Endometrial microvascular endothelial cells (primary cell): Measurements from ENCODE around the gene IGFN1. TPM values are rescaled to one million over a fixed set of nuclear protein-coding genes. Genes with fewer than 3 reads are reported as not detected.
"Not testable (repeated sequence)": the region's sequence is repeated elsewhere in the genome, so short reads cannot be mapped to it uniquely, and the experiment has no call there.

Source experiments
- in situ Hi-C: cut with HindIII; loops from 2 replicates; pipeline ENCODE4 v1.10.0; 2017; ENCODE audit warnings: low sequenced_read_pairs, low pct_unique_long_range_greater_than_20kb; ENCODE audit errors: inconsistent ontology term
- total RNA-seq: library from RNA; depleted of rRNA; stranded (reverse); fragments of >200 nt; gene quantifications from one replicate; pipeline ENCODE4 v1.2.3, GENCODE V29; 2015; ENCODE audit errors: inconsistent ontology term

The IGFN1 gene
- total RNA-seq, 1 donor from 2014 or later = not detected

- in situ Hi-C loops = no loop called here
Observed at GRCh38 chr1:201156819-201157218, 33.8 kb upstream of the IGFN1 start.

- in situ Hi-C loops = no loop called here
Observed at GRCh38 chr1:201157949-201158348, 32.7 kb upstream of the IGFN1 start.

- in situ Hi-C loops = not testable (repeated sequence)
Observed at GRCh38 chr1:201163036-201163435, 27.6 kb upstream of the IGFN1 start.

GRCh38 chr1:201163707-201164106 lies 26.9 kb upstream of the IGFN1 start:
- in situ Hi-C loops = no loop called here

- in situ Hi-C loops = no loop called here
Observed at GRCh38 chr1:201164645-201165044, 26.0 kb upstream of the IGFN1 start.

DNA sequence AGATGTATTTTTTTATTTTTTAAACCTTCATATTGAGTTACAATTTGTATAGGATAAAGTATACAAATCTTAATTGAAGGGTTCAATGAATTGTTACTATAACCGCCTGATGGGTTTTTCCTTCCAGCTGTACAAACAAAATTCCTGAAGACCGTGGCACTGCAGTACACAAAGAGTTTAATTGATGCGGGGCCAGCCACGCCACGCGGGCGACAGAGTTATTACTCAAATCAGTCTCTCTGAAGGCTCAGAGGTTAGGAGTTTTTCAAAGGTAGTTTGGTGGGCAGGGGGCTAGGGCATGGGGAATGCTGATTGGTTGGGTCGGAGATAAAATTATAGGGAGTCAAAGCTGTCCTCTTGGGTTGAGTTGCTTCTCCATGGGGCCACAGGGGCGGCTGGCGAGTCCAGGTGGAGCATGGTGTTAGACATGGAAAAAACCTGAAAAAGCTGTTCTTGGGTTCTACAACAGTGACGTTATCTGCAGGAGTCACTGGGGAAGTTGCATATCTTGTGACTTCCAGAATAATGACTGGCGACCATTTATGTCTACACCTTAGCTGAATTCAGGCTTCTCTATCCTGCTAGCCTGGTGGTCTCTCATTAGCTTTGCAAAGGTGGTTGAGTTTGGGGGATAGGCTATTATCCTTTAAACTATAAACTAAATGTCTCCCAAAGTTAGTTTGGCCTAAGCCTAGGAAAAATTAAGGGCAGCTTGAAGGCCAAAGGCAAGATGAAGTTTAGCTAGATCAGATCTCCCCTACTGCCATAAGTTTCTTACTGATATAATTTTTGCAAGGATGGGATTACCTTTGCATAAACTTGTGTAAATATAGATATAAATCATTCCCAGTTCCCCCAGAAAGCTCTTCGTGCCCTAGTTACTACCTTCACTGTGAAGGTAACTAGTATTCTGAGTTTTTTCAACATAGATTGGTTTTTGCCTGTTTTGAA lies 23.3 kb upstream of the IGFN1 start:
- in situ Hi-C loops = no loop called here

GRCh38 chr1:201169203-201169602 lies 21.4 kb upstream of the IGFN1 start:
- in situ Hi-C loops = no loop called here

DNA sequence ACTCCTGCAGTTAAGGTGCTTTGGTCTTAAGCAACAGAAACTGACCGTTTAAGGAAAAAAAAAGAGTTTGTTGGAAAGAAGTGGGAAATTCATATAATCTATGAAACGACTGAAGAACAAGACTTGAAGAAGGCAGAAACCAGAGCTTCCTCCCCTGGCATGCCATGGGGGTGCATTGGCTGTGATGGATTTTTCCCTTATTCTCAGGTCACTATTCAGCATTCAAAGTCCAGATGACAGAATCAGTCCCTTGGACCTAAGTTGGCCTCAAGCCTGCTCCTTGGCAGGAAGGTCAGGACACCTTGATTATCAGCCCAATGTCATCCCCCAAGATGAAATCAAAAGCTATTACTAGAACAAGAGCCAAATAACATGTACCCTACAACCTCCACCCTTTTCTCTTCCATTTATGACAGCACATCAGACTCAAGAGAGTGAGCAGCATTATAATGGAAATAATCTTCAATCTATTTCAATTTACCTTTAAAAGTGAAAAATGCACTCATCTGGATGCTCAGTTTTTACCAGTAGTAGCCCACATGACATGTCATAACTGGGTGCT lies 20.6 kb upstream of the IGFN1 start:
- in situ Hi-C loops = no loop called here

DNA sequence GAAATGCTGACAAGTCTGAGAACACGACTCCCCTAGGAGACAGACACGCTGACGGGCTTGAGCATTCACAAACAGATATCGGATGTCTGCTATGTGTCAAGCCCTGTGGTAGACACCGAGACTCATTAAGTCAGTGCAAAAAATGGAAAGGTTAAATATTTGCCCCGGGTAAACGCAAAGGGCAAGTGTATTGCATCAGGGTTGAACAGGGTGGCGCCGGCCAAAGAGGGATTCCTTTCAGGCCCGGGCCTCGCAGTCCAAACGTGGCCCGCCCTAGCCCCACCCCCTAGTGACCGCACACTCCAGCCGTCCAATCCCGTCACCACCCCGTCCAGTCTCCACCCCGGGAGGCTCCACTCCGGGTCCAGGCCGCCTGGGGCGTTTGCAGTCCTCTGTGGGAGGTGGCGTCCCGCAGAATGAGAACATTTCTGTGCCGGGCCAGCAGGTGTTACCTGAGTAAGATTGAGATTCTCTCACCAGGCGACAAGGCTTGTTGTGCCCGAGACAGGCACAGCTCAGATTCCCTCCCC lies 20.0 kb upstream of the IGFN1 start:
- in situ Hi-C loops = no loop called here

- in situ Hi-C loops = no loop called here
Observed at GRCh38 chr1:201171063-201172036, 19.3 kb upstream of the IGFN1 start.

DNA sequence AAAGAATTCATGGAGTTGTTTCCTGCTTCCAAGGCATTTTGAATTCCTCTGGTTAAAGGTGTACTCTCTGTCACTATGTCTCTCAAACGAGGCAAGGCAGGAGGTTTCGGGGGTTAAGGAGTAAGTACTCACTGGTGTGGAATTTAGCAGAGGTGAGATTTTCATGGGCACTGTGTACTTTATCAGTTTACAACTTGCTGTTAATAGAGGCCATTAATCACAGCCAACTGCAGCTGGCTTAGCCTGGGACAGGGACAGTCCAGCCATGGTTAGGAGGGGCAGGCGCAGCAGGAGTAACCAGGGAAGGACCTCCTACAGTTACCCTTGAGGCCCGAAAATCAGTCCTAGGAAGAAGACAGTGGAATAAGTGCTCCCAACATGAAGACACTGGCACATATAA lies 18.3 kb upstream of the IGFN1 start:
- in situ Hi-C loops = no loop called here

GRCh38 chr1:201172999-201173610 lies 17.5 kb upstream of the IGFN1 start:
- in situ Hi-C loops = no loop called here

DNA sequence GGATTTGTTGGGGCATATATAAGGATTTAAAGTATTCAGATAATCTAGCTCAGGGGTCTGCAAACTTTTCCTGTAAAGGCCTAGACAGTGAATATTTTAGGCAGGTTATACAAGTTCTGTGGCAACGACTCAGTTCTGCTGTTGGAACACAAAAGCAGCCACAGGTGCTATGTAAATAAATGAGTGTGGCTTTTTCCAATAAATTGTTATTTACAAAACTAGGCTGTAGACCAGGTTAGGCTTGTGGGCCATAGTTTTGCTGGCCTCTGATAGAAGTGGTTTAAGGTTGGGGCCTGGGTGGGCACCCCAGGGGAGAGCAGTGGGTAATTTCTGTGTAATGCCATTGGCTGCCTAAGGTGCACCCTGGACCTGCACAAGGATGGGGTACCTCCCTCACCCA lies 16.9 kb upstream of the IGFN1 start:
- in situ Hi-C loops = no loop called here

DNA sequence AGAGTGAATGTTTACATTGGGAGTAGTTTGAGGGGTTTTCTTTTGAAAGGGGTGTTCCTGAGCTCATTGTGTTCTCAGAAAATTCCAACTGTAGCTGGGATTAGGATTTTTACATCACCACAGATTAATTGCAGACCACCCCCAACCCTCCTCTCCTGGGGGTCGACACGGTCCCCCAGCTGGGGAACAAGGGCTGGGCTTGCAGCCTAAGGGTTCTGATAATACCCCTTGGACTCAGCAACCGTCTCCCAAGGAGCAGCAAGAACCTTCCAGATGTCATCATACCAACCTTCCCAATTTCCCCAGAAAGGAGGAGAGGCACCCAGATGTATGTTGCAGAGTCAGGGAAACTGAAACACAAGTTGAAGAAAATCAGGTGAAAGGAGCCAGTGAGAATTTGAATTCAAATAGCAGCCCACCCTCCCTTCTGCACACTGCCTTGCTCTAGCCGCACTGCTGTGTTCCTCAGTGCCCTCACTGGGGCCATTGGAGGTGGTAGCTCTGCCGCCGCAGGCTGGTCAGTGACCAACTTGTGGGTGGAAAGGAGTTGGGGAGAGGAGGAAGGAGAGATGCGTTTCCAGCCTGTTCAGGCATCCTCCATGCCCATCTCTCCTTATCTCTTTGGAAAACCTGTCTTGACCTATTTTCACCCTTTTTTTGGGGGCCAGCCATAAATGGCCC lies 14.7 kb upstream of the IGFN1 start:
- in situ Hi-C loops = no loop called here

DNA sequence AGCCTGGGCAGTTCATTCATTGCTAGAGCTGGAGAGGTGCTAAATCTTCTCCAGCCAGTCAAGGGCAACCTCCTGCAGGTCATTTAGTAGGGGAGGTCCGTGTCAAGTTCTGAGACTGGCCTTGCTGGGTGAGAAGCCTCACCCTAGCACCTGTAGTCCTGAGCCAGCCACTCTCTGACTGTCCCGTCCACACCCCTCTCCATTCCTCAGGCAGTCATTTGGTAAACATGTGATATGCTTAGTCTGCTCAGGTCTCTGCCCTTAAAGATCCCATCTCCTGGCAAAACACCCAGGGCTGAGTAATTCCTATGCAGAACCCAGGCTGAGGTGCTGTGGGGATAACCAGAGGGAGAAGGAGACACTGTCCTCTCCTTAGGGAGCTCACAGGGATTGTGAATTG lies 13.7 kb upstream of the IGFN1 start:
- in situ Hi-C loops = no loop called here

DNA sequence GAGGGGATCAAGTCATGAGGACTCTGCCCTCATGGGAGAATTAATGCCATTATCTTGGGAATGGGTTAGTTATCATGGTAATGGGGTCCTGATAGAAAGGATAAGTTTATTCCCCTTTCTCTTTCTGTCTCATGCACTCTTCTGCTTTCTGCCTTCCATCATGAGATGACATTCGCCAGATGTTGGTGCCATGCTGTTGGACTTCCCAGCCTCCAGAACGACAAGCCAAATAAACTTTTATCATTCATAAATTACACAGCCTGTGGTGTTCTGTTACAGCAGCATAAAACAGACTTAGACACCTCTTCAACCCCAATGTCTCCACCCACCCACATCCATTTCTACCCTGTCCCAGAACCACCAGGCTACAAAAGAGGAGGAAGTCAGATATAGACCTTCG lies 11.9 kb upstream of the IGFN1 start:
- in situ Hi-C loops = no loop called here

GRCh38 chr1:201180141-201180540 lies 10.5 kb upstream of the IGFN1 start:
- in situ Hi-C loops = no loop called here

DNA sequence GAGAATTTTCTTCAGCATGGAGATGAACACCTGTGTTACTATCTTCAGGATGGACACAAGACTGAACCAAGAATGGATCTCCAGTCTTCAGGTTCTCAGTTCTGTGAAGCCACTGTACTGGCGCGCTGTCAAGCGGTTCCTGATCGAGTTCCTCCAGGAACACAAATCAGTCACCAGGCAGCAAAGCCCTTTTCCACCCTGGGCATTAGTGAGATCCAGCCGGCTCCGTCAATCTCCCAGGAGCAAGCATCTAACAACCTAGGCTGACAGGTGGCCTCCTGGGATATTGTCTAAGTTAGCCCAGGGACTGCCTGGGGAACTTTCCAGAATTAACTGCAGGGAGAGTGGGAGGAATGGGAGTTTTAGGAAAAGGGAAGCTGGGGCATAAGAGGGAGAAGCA lies 9.7 kb upstream of the IGFN1 start:
- in situ Hi-C loops = no loop called here
